Suprapubic skin (tissue), 4 donors: ENCODE measurements around the gene UPF2.

Experiments used
- CTCF ChIP-seq, 2 donors: fragments of 200-600 bp in 1 of 2; fragments of 450-650 bp in 1 of 2; sonication (generic) in 1 of 2; IDR thresholded peaks; one replicate each; pipeline ENCODE4 v1.5.1; 2016 to 2019; ENCODE audit warnings: antibody characterized with exemption in 2 of 2, mild to moderate bottlenecking in 1 of 2, moderate library complexity in 1 of 2
- EP300 ChIP-seq: sonication (generic); formaldehyde crosslinking; IDR thresholded peaks from one replicate; pipeline ENCODE4 v1.6.1; 2017; ENCODE audit warnings: antibody characterized with exemption
- POLR2A ChIP-seq, 2 donors: fragments of 450-650 bp; IDR thresholded peaks; one replicate each; pipeline ENCODE4 v1.6.1; 2017; ENCODE audit warnings: antibody characterized with exemption in 2 of 2, mild to moderate bottlenecking in 2 of 2, moderate library complexity in 2 of 2
- POLR2AphosphoS5 ChIP-seq, 3 donors: sonication (generic); formaldehyde crosslinking; IDR thresholded peaks; one replicate each; pipeline ENCODE4 v1.6.1; 2017; ENCODE audit warnings: antibody characterized with exemption in 3 of 3

- no peak for TF ChIP-seq POLR2AphosphoS5 (IDR thresholded peaks at IDR 0.05)
- TF ChIP-seq POLR2A (IDR thresholded peaks at IDR 0.05), result no peak
- TF ChIP-seq CTCF (IDR thresholded peaks at IDR 0.05), result no peak
- no peak for TF ChIP-seq EP300
Measured at GRCh38 chr10:12013926-12014325, 28.7 kb downstream of the UPF2 start.
